SK-N-SH treated with all-trans-retinoic acid at 6 μM for 48 hours (cell line): ENCODE data around the gene C2CD5.

Experiments used
- ARNTL ChIP-seq: fragments of 450-650 bp; formaldehyde crosslinking; IDR thresholded peaks from 2 replicates; pipeline ENCODE4 v1.5.0; 2020; ENCODE audit warnings: low read depth, mild to moderate bottlenecking, moderate library complexity, borderline replicate concordance
- BACH2 ChIP-seq: fragments of 250-450 bp; sonication (Bioruptor Pico); IDR thresholded peaks from 2 replicates; pipeline ENCODE4 v1.9.0; 2021; ENCODE audit warnings: mild to moderate bottlenecking, borderline replicate concordance
- CSRNP3 ChIP-seq: fragments of 250-450 bp; sonication (Bioruptor Pico); IDR thresholded peaks from 2 replicates; pipeline ENCODE4 v1.5.1; 2021; ENCODE audit warnings: mild to moderate bottlenecking, moderate library complexity
- OSR1 ChIP-seq: fragments of 250-450 bp; sonication (Bioruptor Pico); IDR thresholded peaks from 2 replicates; pipeline ENCODE4 v1.8.0; 2022; ENCODE audit warnings: moderate library complexity, mild to moderate bottlenecking, inconsistent platforms
- PATZ1 ChIP-seq: fragments of 250-450 bp; sonication (Bioruptor Pico); IDR thresholded peaks from 2 replicates; pipeline ENCODE4 v1.8.0; 2020; ENCODE audit warnings: mild to moderate bottlenecking, moderate library complexity, borderline replicate concordance
- PPARA ChIP-seq: fragments of 250-450 bp; sonication (Bioruptor Pico); IDR thresholded peaks from 2 replicates; pipeline ENCODE4 v1.5.0; 2020; ENCODE audit warnings: mild to moderate bottlenecking, borderline replicate concordance
- TOX ChIP-seq: fragments of 250-450 bp; sonication (Bioruptor Pico); IDR thresholded peaks from 2 replicates; pipeline ENCODE4 v1.8.0; 2021; ENCODE audit warnings: mild to moderate bottlenecking, moderate library complexity, borderline replicate concordance
- TSHZ2 ChIP-seq: fragments of 250-450 bp; sonication (Bioruptor Pico); IDR thresholded peaks from 2 replicates; pipeline ENCODE4 v1.5.0; 2020; ENCODE audit warnings: mild to moderate bottlenecking, moderate library complexity

- TF ChIP-seq ARNTL (CRISPR knock-in tag) (no peak), TOX (CRISPR knock-in tag) (no peak), BACH2 (CRISPR knock-in tag) (no peak), OSR1 (CRISPR knock-in tag) (no peak), PPARA (no peak), PATZ1 (CRISPR knock-in tag) (no peak), CSRNP3 (CRISPR knock-in tag) (no peak), TSHZ2 (no peak)
Observed at GRCh38 chr12:22562036-22563028, 18.0 kb upstream of the C2CD5 start.
